COLO829 (cell line): Measurements from ENCODE around the gene HECTD1.
"Not testable (repeated sequence)": the region's sequence is repeated elsewhere in the genome, so short reads cannot be mapped to it uniquely, and the experiment has no call there.

Experiments
- DNase-seq: peaks from one replicate; pipeline ENCODE4 v3.0.0; 2012; ENCODE audit warnings: low spot score

Gene HECTD1

DNA sequence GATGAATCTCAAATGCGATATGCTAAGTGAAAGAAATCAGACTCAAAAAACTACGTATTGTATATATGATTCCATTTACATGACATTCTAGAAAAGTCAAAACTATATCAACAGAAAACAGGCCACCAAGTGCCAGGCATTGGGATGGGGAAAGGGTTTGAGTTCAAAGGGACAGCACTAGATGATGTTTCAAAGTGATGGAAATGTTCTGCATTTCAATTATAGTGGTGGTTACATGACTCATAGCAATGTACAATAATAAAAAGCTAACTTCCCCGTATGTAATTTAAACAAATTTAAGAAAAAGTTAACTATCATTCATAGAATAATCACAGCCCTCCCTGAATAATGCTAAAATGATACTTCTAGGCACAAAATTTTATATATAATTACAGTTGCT lies 13.5 kb downstream of the HECTD1 start:
- DNase-seq, result no peak

GRCh38 chr14:31192544-31192943 lies 15.0 kb downstream of the HECTD1 start:
- not testable (repeated sequence) for DNase-seq

- DNase-seq, result no peak
Measured at GRCh38 chr14:31190717-31191263, 16.8 kb downstream of the HECTD1 start.

GRCh38 chr14:31190219-31190603 lies 17.4 kb downstream of the HECTD1 start:
- DNase-seq, result no peak

GRCh38 chr14:31189346-31190218 lies 18.0 kb downstream of the HECTD1 start:
- no peak for DNase-seq

DNA sequence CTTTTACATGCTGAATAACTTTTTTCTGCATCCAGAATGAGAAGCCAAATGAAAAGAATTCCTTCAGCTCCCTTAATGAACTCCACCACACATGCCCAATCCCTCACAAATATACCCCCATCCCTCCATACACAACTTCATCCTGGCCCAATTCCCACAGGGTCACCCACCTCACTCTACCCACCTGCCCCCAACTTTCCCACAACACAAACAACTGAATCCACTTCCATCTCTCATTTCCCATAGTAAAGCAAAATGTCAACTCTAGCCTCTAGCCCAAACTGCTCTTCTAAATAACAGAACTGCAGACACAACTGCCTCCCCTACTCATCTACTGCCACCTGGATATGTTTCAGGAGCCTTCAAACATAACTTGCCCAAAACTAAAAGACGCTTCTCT lies 18.8 kb downstream of the HECTD1 start:
- no peak for DNase-seq

- DNase-seq, result not testable (repeated sequence)
Measured at GRCh38 chr14:31182016-31182415, 25.6 kb downstream of the HECTD1 start.

DNA sequence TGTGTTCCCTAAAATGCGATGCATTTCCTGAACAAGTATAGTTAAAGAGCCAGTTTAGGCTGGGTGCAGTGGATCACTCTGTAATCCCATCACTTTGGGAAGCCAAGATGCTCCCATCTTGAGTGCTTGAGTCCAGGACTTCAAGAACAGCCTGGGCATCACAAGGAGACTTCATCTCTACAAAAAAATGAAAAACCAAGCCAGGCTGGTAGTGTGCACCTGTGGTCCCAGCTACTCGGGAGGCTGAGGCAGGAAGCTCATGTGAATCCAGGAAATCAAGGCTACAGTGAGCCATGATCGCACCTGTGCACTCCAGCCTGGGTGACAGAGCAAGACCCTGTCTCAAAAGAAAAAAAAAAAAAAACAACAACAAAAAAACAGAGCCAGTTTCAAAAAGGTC lies 26.3 kb downstream of the HECTD1 start:
- DNase-seq, result no peak

GRCh38 chr14:31180299-31181051 lies 27.1 kb downstream of the HECTD1 start:
- DNase-seq, result no peak

DNA sequence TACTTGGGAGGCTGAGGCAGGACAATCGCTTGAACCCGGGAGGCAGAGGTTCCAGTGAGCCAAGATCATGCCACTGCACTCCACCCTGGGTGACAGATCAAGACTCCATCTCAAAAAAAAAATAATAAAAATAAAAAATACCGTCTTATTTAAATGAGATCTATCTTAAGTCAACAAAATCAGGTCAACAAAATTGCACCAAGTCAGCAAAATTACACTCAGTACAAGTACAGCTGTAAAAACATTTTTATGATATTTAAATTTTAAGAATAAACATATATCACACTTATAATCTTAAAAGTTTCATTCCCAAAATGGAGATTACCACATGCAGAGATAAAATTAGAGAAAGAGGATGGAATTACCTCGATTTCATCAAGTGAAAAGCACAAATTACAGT lies 33.2 kb downstream of the HECTD1 start:
- no peak for DNase-seq

DNA sequence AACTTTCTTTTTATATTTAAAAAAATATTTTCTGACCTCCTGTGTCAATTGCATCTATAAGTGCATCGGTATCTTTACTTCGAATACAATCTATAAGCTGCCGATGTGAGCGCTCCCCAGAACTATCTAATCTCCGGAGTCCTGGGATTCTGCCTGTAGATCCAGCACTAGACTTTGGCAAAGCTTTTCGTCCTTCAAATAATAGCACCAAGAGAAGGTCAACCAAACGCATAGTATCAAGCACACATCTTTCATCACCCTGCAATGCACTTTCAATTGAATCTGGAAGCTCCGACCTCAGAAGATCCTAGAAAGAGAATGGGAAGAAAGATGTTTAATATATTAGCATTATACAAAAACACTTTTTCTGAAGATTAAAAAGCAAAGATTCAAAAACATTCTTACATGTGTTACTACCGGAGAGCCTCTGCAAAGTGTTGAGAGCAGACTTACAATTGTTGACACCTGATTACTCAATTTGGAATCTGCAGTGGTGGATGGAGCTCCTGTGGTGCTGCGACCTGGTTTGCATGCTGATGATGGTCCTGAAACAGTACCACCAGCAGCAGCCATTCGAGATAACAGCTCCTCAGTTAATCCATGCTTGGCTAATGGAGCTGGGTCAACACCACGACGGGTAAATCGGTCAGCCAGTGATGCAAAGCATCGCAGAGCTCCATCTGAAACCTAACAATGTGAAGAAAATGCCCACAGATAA lies 34.3 kb downstream of the HECTD1 start:
- no peak for DNase-seq

- no peak for DNase-seq
Measured at GRCh38 chr14:31172084-31172483, 35.5 kb downstream of the HECTD1 start.

- DNase-seq, result no peak
Measured at GRCh38 chr14:31170411-31170810, 37.2 kb downstream of the HECTD1 start.

DNA sequence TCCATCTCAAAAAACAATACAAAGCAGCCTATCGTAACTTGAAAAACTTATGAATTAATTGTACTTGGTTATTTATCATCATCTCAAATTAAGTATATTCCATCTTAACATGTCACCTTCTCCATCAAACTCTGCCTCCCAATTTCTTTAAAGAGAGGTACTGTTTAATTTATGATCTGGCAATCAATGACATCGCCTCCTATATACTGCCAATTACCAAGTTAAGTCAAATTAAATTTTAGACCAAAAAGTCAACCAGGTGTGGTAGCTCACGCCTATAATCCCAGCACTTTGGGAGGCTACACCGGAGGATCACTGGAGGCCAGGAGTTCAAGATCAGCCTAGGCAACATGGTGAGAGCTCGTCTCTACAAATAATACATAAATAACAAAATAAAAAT lies 37.7 kb downstream of the HECTD1 start:
- no peak for DNase-seq

- no peak for DNase-seq
Measured at GRCh38 chr14:31167032-31167431, 40.6 kb downstream of the HECTD1 start.

DNA sequence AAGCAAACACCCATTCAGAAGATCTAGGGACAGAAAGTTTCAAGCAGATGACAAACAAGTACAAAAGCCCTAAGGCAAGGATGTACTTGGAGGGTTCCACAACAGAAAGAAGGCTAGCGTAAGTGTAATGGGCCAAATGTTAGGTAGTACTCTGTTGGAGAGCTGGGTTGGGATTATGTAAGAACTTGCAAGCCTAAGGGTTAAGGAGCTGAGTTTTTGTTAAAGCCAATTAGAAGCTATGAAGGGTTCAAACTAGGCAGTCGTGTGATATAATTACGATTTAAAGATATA lies 41.4 kb downstream of the HECTD1 start:
- DNase-seq, result no peak

DNA sequence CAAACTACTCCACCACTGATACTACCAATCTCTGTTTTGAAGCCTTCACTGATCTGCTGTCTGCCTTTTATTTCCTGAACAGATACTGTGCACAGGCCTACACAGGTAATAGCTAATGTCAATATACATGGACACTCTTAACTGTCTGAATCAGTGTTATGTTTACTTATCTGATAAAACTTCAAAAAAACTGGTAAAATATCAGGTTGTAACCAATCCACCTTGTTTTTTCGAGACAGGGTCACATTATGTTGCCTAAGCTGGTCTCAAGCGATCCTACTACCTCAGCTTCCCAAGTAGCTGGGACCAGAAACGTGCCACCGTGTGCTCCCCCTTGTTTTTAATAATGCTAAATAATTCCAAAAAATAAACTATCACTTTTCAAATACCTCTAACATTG lies 43.5 kb downstream of the HECTD1 start:
- DNase-seq, result no peak

DNA sequence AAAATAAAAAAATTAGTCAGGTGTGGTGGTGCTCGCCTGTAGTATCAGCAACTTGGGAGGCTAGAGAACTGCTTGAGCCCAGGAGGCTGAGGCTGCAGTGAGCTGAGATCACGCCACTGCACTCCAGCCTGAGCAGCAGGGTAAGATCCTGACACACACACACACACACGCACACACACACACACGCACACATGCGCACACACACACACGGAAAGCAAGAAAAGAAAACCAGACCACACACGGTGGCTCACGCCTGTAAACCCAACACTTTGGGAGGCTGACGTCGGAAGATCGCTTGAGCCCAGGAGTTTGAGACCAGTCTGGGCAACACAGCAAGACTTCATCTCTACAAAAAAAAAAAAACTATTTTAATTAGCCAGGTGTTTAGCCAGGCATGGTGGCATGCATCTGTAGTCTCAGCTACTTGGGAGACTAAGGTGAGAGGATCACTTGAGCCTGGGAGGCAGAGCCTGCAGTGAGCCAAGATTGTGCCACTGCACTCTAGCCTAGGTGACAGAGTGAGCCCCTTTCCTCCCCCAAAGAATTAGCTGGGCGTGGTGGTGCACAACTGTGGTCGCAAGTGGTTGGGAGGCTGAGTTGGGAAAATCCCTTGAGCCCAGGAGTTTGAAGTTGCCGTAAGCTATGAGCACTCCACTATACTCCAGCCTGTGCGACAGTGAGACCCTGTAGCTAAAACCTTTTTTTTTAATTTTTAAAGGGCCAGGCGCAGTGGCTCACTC lies 44.5 kb downstream of the HECTD1 start:
- DNase-seq, result no peak

GRCh38 chr14:31161274-31161673 lies 46.3 kb downstream of the HECTD1 start:
- DNase-seq, result no peak

- no peak for DNase-seq
Measured at GRCh38 chr14:31159682-31160296, 47.8 kb downstream of the HECTD1 start.

DNA sequence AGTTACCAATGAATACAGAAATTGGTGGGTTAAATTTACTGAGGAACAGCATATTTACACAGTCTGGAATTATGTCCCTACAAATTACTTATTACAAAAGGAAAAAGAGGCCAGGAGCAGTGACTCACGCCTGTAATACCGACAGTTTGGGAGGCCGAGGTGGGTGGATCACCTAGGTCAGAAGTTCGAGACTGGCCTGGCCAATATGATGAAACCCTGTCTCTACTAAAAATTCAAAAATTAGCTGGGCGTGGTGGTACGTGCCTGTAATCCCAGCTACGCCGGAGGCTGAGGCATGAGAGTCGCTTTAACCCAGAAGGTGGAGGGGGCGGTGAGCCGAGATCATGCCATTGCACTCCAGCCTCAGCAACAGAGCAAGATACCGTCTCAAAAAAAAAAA lies 52.6 kb downstream of the HECTD1 start:
- no peak for DNase-seq
